SHP77 (cell line): ENCODE data around the gene SIGLEC8.
"Not testable (repeated sequence)": the region's sequence is repeated elsewhere in the genome, so short reads cannot be mapped to it uniquely, and the experiment has no call there.

ENCODE experiments used
- DNase-seq, 2 experiments: peaks; one replicate each; lab custom pipeline; 2025; lab: John Stamatoyannopoulos, UW

Gene SIGLEC8

GRCh38 chr19:51447510-51447909, 10.7 kb downstream of the SIGLEC8 start:
- DNase-seq = not testable (repeated sequence)

GRCh38 chr19:51441410-51442390, 16.6 kb downstream of the SIGLEC8 start:
- DNase-seq = no peak

GRCh38 chr19:51440846-51441409, 17.3 kb downstream of the SIGLEC8 start:
- DNase-seq = no peak

GRCh38 chr19:51440052-51440451, 18.2 kb downstream of the SIGLEC8 start:
- no peak for DNase-seq

- DNase-seq = peak in 1 of 2 experiments; percentile 12
Measured at GRCh38 chr19:51439021-51439465, 19.2 kb downstream of the SIGLEC8 start.

GRCh38 chr19:51434456-51434855, 23.8 kb downstream of the SIGLEC8 start:
- DNase-seq = no peak

- no peak for DNase-seq
Measured at GRCh38 chr19:51433043-51433442, 25.2 kb downstream of the SIGLEC8 start.

GRCh38 chr19:51431124-51431523, 27.1 kb downstream of the SIGLEC8 start:
- no peak for DNase-seq

- DNase-seq = no peak
Measured at GRCh38 chr19:51430221-51430620, 28.0 kb downstream of the SIGLEC8 start.

- DNase-seq = no peak
Measured at GRCh38 chr19:51427201-51427600, 31.1 kb downstream of the SIGLEC8 start.

- DNase-seq = peak; percentile 13 to 33
Measured at GRCh38 chr19:51422053-51422448, 36.2 kb downstream of the SIGLEC8 start.

GRCh38 chr19:51421229-51422052, 36.8 kb downstream of the SIGLEC8 start:
- DNase-seq = no peak

GRCh38 chr19:51420511-51420910, 37.7 kb downstream of the SIGLEC8 start:
- DNase-seq = not testable (repeated sequence)

- no peak for DNase-seq
Measured at GRCh38 chr19:51418707-51419106, 39.5 kb downstream of the SIGLEC8 start.

GRCh38 chr19:51417810-51418157, 40.5 kb downstream of the SIGLEC8 start:
- DNase-seq = no peak

- DNase-seq = no peak
Measured at GRCh38 chr19:51417107-51417809, 41.0 kb downstream of the SIGLEC8 start, which contains the start of gene SIGLEC10. SIGLEC10 (minus strand) TSS chr19:51417642; CDS start chr19:51417581, 61 bp downstream.

- DNase-seq = not testable (repeated sequence)
Measured at GRCh38 chr19:51416422-51416821, 41.8 kb downstream of the SIGLEC8 start.

- DNase-seq = no peak
Measured at GRCh38 chr19:51415187-51415586, 43.1 kb downstream of the SIGLEC8 start.

- no peak for DNase-seq
Measured at GRCh38 chr19:51410950-51411748, 47.1 kb downstream of the SIGLEC8 start.

GRCh38 chr19:51407511-51408131, 50.6 kb downstream of the SIGLEC8 start:
- DNase-seq = peak; percentile 18 to 24
